Measurements from ENCODE around the gene NFATC3.

The NFATC3 gene

GRCh38 chr16:68249371-68249770, 164.2 kb downstream of the NFATC3 start:
- no peak for DNase-seq (ENCODE audit: low spot score)
- peak overlapping the region; percentile 25 for H3K27ac ChIP-seq
- POLR2A ChIA-PET (ENCODE audit: low non-redundant PET) = interaction anchor here (0.7 kb wide), 1 partner anchor 939 kb away, joined by 6 read pairs; no protein-coding TSS in a partner anchor
- CTCF ChIA-PET = interaction anchor here (0.6 to 0.8 kb wide), 2 partner anchors 14 to 80 kb away, joined by 3 to 4 read pairs; no protein-coding TSS in a partner anchor
- TF ChIP-seq, protein P1, sequence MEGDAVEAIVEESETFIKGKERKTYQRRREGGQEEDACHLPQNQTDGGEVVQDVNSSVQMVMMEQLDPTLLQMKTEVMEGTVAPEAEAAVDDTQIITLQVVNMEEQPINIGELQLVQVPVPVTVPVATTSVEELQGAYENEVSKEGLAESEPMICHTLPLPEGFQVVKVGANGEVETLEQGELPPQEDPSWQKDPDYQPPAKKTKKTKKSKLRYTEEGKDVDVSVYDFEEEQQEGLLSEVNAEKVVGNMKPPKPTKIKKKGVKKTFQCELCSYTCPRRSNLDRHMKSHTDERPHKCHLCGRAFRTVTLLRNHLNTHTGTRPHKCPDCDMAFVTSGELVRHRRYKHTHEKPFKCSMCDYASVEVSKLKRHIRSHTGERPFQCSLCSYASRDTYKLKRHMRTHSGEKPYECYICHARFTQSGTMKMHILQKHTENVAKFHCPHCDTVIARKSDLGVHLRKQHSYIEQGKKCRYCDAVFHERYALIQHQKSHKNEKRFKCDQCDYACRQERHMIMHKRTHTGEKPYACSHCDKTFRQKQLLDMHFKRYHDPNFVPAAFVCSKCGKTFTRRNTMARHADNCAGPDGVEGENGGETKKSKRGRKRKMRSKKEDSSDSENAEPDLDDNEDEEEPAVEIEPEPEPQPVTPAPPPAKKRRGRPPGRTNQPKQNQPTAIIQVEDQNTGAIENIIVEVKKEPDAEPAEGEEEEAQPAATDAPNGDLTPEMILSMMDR (conservative IDR thresholded peaks at IDR 0.05; ENCODE audit: low read depth) = no peak

- CTCF ChIA-PET = interaction anchor here (0.7 to 2.1 kb wide), 2 partner anchors 11 to 770 kb away, joined by 5 read pairs; no protein-coding TSS in a partner anchor
- TF ChIP-seq, protein P1 (conservative IDR thresholded peaks at IDR 0.05; ENCODE audit: low read depth) = no peak
- DNase-seq (ENCODE audit: low spot score) = no peak
- no peak overlapping the region for H3K27ac ChIP-seq
- POLR2A ChIA-PET (ENCODE audit: low non-redundant PET) = interaction anchor here (0.7 kb wide), 1 partner anchor 90 kb away, joined by 4 read pairs; no protein-coding TSS in a partner anchor
Measured at GRCh38 chr16:68250951-68251350, 165.8 kb downstream of the NFATC3 start.

DNA sequence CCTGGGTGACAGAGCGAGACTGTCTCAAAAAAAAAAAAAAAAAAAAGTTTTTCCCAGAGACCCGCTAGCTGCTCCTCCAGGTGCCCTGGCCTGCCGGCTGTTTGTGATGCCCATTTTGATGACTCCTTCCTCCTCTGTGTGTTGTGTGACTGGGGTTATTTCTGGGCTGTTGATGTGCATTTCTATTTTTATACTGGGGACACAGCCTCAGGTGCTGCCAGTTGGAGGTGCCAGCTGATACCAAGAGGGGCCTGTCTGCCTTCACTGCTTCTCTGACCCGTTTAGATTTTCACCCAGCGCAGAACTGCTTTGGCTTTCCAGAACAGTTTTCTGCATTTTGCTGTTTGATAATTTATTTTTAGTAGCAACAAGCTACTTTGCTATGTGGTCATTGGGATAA, 166.7 kb downstream of the NFATC3 start:
- no peak for DNase-seq (ENCODE audit: low spot score)
- ChIA-PET POLR2A (ENCODE audit: low non-redundant PET) (interaction anchor here (0.7 kb wide), 1 partner anchor 89 kb away, joined by 4 read pairs; no protein-coding TSS in a partner anchor), CTCF (interaction anchor here (1.6 to 2.1 kb wide), 2 partner anchors 10 to 12 kb away, joined by 4 to 5 read pairs; partner anchors contain the start of gene SLC7A6)
- H3K27ac ChIP-seq = 0 out of 2 replicates have a peak overlapping the region, but pooled peaks have one; percentile 35
- TF ChIP-seq, protein P1 (conservative IDR thresholded peaks at IDR 0.05; ENCODE audit: low read depth) = no peak

GRCh38 chr16:68252383-68252782, 167.2 kb downstream of the NFATC3 start:
- POLR2A ChIA-PET (ENCODE audit: low non-redundant PET) = no interaction called here
- H3K27ac ChIP-seq = 0 out of 2 replicates have a peak overlapping the region, but pooled peaks have one; percentile 35
- CTCF ChIA-PET = interaction anchor here (1.6 to 2.1 kb wide), 2 partner anchors 9 to 12 kb away, joined by 4 to 5 read pairs; partner anchors contain the start of gene SLC7A6
- TF ChIP-seq, protein P1 (conservative IDR thresholded peaks at IDR 0.05; ENCODE audit: low read depth) = no peak
- no peak for DNase-seq (ENCODE audit: low spot score)

- POLR2A ChIA-PET (ENCODE audit: low non-redundant PET) = no interaction called here
Measured at GRCh38 chr16:68253721-68254120, 168.6 kb downstream of the NFATC3 start.

GRCh38 chr16:68255712-68256111, 170.5 kb downstream of the NFATC3 start:
- no peak overlapping the region for H3K27ac ChIP-seq
- ChIA-PET CTCF (interaction anchor here (1.4 kb wide), 1 partner anchor 73 kb away, joined by 4 read pairs; no protein-coding TSS in a partner anchor), POLR2A (ENCODE audit: low non-redundant PET) (no interaction called here)
- TF ChIP-seq, protein P1 (conservative IDR thresholded peaks at IDR 0.05; ENCODE audit: low read depth) = no peak
- DNase-seq (ENCODE audit: low spot score) = no peak

More at GRCh38 chr16:68253721-68254120, 168.6 kb downstream of the NFATC3 start:
- CTCF ChIA-PET = interaction anchor here (0.6 kb wide), 2 partner anchors 120 to 782 kb away, joined by 3 to 4 read pairs; no protein-coding TSS in a partner anchor
- TF ChIP-seq, protein P1 (conservative IDR thresholded peaks at IDR 0.05; ENCODE audit: low read depth) = no peak
- H3K27ac ChIP-seq = no peak overlapping the region
- DNase-seq (ENCODE audit: low spot score) = no peak

Measured in RWPE1 (cell line).